OCI-LY1 (cell line): ENCODE measurements around the gene NUP210.
A peak's percentile ranks its signal among the peaks of the same experiment; 100 is the strongest.

Experiments
- H2AFZ ChIP-seq: fragments of 200-600 bp; sonication (generic), shearing (Covaris generic); 2 replicates; pipeline ENCODE4 v1.6.0; 2014; ENCODE audit warnings: antibody characterized with exemption, mild to moderate bottlenecking, low read length
- H3F3A ChIP-seq: fragments of 200-600 bp; sonication (generic), shearing (Covaris generic); 2 replicates; pipeline ENCODE4 v1.6.0; 2014; ENCODE audit warnings: mild to moderate bottlenecking, antibody characterized with exemption, low read length, moderate library complexity; ENCODE audit not compliant: insufficient read depth
- H3K27ac ChIP-seq: fragments of 200-600 bp; sonication (generic); 2 replicates; pipeline ENCODE4 v1.5.1; 2014; ENCODE audit warnings: low read length, mixed run types, mild to moderate bottlenecking, low read depth; ENCODE audit not compliant: poor library complexity, severe bottlenecking
- H3K27me3 ChIP-seq: fragments of 200-600 bp; sonication (generic); 2 replicates; pipeline ENCODE4 v1.6.0; 2014; ENCODE audit warnings: antibody characterized with exemption, mild to moderate bottlenecking, low read length, moderate library complexity; ENCODE audit not compliant: insufficient read depth
- H3K36me3 ChIP-seq: fragments of 200-600 bp; sonication (generic); 2 replicates; pipeline ENCODE4 v1.6.1; 2014; ENCODE audit warnings: mild to moderate bottlenecking, antibody characterized with exemption, low read length, moderate library complexity, mixed read lengths; ENCODE audit not compliant: insufficient read depth
- H3K4me1 ChIP-seq: fragments of 200-600 bp; sonication (generic); 2 replicates; pipeline ENCODE4 v1.5.1; 2014; ENCODE audit warnings: mild to moderate bottlenecking, low read length, moderate library complexity; ENCODE audit not compliant: insufficient read depth, severe bottlenecking
- H3K4me2 ChIP-seq: fragments of 200-600 bp; sonication (generic), shearing (Covaris generic); 2 replicates; pipeline ENCODE4 v1.6.1; 2014; ENCODE audit warnings: low read length
- H3K4me3 ChIP-seq: fragments of 200-600 bp; sonication (generic); 2 replicates; pipeline ENCODE4 v1.5.1; 2014; ENCODE audit warnings: low read length, low read depth, mild to moderate bottlenecking, mixed read lengths; ENCODE audit not compliant: poor library complexity, severe bottlenecking
- H3K79me2 ChIP-seq: fragments of 200-600 bp; shearing (Covaris generic); 2 replicates; pipeline ENCODE4 v1.6.1; 2016; ENCODE audit warnings: mixed run types, low read length, mixed read lengths; ENCODE audit not compliant: insufficient read depth
- H3K9ac ChIP-seq: fragments of 200-600 bp; sonication (generic), shearing (Covaris generic); 2 replicates; pipeline ENCODE4 v1.6.1; 2014; ENCODE audit warnings: mild to moderate bottlenecking, low read length, mixed read lengths
- H3K9me2 ChIP-seq: fragments of 200-600 bp; sonication (generic), shearing (Covaris generic); 2 replicates; pipeline ENCODE4 v1.6.1; 2014; ENCODE audit warnings: low read depth, mild to moderate bottlenecking, low read length, mixed read lengths
- H3K9me3 ChIP-seq: fragments of 200-600 bp; shearing (Covaris generic); 2 replicates; pipeline ENCODE4 v1.6.1; 2014; ENCODE audit warnings: low read length, mixed read lengths
- H4K20me1 ChIP-seq: fragments of 200-600 bp; sonication (generic), shearing (Covaris generic); 2 replicates; pipeline ENCODE4 v1.6.0; 2016; ENCODE audit warnings: mild to moderate bottlenecking, low read length; ENCODE audit not compliant: insufficient read depth
- CTCF ChIP-seq: fragments of 200-600 bp; sonication (generic), shearing (Covaris generic); IDR thresholded peaks from 2 replicates; pipeline ENCODE4 v1.5.1; 2017; ENCODE audit warnings: mild to moderate bottlenecking, antibody characterized with exemption, low read length, moderate library complexity, mixed read lengths
- EZH2 ChIP-seq: fragments of 200-600 bp; sonication (generic), shearing (Covaris generic); IDR thresholded peaks from 2 replicates; pipeline ENCODE4 v1.8.0; 2017; ENCODE audit warnings: borderline replicate concordance, mixed run types, mild to moderate bottlenecking, antibody characterized with exemption, low read length, moderate library complexity, mixed read lengths

Gene NUP210

GRCh38 chr3:13338231-13338630, 81.9 kb downstream of the NUP210 start:
- no peak overlapping the region for H3K4me2 ChIP-seq
- no peak overlapping the region for H3K4me3 ChIP-seq
- no peaks in the 10 kb centered on the region for H3K9me2 ChIP-seq
- H3K27ac ChIP-seq: peak overlapping the region; percentile 40
- peaks cover 37% of the 10 kb centered on the region for H3K4me1 ChIP-seq
- H3K79me2 ChIP-seq: no peaks in the 10 kb centered on the region
- no peaks in the 10 kb centered on the region for H3K9me3 ChIP-seq
- no peak overlapping the region for H3K9ac ChIP-seq
- no peaks in the 10 kb centered on the region for H4K20me1 ChIP-seq
- peaks cover 100% of the 10 kb centered on the region for H3K36me3 ChIP-seq
- H3K27me3 ChIP-seq: no peaks in the 10 kb centered on the region
- 0 out of 2 replicates have a peak, but pooled peaks cover 6% of the 10 kb centered on the region for H3F3A ChIP-seq
- no peak for TF ChIP-seq EZH2
- TF ChIP-seq CTCF: no peak
- H2AFZ ChIP-seq: no peak overlapping the region

- Histone ChIP-seq H3K9me2 (no peaks in the 10 kb centered on the region), H4K20me1 (no peaks in the 10 kb centered on the region), H2AFZ (no peak overlapping the region), H3F3A (0 out of 2 replicates have a peak, but pooled peaks cover 6% of the 10 kb centered on the region), H3K4me1 (peaks cover 54% of the 10 kb centered on the region), H3K27ac (peak overlapping the region; percentile 95), H3K9me3 (no peaks in the 10 kb centered on the region), H3K27me3 (no peaks in the 10 kb centered on the region), H3K4me2 (no peak overlapping the region), H3K4me3 (no peak overlapping the region), H3K79me2 (no peaks in the 10 kb centered on the region), H3K9ac (no peak overlapping the region), H3K36me3 (peaks cover 92% of the 10 kb centered on the region)
- no peak for TF ChIP-seq CTCF
- no peak for TF ChIP-seq EZH2
Observed at GRCh38 chr3:13336592-13336991, 83.5 kb downstream of the NUP210 start.

GRCh38 chr3:13335503-13335902, 84.6 kb downstream of the NUP210 start:
- Histone ChIP-seq H4K20me1 (no peaks in the 10 kb centered on the region), H2AFZ (no peak overlapping the region), H3K4me1 (peaks cover 58% of the 10 kb centered on the region), H3K27me3 (no peaks in the 10 kb centered on the region), H3K4me2 (no peak overlapping the region; the same call in 1 of the 2 replicates), H3K4me3 (no peak overlapping the region), H3K9ac (no peak overlapping the region; the same call in 1 of the 2 replicates), H3K36me3 (peaks cover 92% of the 10 kb centered on the region), H3F3A (0 out of 2 replicates have a peak, but pooled peaks cover 6% of the 10 kb centered on the region), H3K9me3 (no peaks in the 10 kb centered on the region), H3K79me2 (no peaks in the 10 kb centered on the region), H3K27ac (peak overlapping the region; percentile 95), H3K9me2 (no peaks in the 10 kb centered on the region)
- no peak for TF ChIP-seq EZH2
- no peak for TF ChIP-seq CTCF
